Raji (cell line): ENCODE measurements around the gene CLIC1.

Experiments used
- POLR2A ChIP-seq: IDR thresholded peaks from 2 replicates; pipeline ENCODE4 v1.6.1; 2011; ENCODE audit warnings: low read depth, low read length, control low read depth; ENCODE audit not compliant: insufficient read depth

CLIC1 gene

DNA sequence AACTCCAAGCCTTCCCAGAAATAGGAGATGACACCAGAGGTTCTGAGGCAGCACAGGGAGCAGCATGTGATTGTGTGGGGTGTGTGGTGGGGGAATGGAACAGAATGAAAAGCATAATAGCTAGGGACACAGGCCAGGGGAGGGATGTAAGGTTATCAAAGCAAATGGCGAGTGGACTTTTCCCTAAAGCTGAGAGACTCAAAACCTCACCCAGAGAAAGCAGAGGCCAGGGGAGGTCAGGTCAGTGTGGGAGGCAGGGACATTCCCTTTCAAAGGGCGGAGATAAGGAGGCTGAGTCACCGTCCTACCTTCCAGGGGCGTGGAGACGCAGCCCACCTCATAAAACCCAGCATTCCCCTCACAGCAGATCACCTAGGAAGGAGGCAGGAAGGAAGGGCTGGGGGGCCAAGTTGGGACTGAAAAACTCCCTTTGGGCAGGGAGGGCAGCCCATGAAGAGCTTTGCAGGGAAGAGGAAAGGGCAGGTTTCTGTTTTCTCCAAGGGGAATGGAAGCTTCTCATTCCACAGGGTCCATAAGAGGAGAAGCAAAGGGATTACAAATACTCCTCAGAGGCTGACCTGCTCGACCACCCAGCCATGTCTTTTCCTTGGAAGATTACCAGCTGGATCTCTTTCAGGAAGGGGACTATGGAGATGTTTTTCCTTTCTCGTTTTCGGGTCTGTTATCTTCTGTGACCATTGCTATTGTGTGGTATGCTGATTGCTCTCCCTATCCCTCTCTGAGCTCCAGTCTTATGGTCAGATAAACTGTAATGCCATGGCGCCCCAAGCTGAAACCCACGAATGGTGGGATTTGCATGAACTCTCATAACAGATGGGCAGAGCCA lies 45.9 kb downstream of the CLIC1 start:
- no peak for TF ChIP-seq POLR2A

DNA sequence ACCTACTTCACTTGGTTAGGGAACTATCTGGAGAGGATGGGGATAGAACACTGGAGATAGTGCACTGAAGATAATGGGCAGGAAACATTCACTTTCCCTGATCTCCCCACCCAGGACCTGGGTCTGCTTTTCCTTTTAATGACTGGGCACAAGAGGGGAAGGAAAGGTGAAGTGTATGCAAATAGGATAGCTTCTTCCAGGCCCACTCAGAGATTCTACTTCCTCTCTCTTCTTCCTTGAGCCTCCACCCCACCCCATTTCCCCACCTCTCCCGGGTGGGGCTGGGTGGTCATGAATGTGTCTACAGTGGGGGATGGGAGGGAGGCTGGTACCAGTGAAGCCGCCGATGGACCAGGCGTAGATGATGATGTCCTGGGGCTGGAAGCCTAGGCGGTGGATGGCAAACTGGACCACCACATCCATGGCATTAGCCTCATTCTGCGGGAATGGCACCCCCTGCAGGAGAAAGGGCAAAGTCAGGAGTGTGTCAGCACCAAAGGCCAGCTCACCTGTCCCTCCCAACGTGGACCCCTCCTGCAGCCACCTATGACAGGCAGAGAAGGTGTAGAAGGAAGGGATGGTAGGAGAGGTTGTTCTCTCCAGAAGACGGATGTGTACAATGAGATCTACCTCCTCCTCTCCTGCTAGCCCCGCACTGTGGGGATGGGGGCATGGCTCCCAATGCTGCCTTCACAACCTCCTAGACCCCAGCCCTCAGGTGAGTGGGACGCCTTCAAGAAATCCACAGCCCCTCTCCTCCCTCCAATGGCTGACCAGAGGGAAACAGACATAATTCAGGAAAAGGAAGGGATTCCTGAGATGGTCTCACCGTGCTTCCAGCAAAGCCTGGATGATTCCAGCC lies 46.9 kb downstream of the CLIC1 start:
- TF ChIP-seq POLR2A: no peak

DNA sequence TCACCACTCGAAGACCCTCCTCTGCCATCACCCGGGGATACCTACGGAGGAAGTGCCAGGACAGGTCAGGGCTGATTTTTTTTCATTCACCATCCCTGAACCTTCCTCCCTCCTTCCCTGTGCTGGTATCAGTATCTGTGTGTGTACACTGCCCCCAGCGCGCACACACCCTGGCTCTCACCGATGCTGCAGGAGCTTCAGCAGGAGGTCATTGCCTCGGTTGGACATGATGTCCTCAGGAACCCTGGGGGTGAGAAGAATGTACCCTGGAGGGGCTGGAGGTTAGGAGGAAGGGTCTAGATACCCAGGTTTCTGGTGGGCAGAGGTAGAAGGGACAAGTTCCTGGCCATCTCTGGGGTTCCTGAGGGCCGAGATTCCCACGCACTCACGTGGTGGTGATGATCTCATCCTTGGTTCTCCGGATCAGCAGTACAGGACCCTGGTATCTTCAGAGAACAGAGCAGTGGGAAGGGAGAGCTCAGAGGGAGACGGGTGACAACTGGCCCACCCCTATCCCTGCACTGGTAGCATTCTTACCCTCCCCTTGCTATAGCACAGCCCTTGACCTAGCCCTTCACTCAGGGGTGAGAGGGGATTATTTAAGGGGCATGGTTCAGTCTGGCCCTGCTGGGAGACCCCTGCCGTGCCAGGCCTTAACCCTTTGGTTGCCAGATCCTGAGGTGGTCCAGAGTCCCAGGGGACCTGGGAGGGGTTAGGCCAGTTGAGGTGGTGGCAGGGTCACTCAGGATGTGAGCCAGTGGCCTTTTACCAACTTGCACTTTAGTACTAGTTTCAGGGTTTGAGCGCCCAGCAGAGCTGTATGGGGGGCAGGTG lies 48.3 kb downstream of the CLIC1 start:
- no peak for TF ChIP-seq POLR2A

DNA sequence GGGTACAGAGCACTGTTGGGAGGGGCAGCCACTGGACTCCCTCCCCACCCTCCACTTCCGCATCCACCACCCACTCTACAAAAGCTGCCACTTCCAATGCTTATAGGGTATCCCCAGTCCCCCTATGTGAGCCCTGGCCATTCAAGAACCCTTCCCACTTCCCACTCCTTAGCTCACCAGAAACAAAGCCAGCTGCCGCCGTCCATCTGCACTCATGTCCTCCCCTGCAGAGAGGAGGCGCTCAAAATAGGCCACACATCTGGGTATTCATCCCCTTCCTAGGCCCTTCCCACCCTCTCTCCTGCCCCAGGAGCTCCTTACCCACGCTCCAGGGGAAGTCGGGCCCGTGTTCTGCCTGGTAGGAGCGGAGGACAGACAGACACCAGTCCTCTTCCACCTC lies 49.0 kb downstream of the CLIC1 start:
- TF ChIP-seq POLR2A: no peak

DNA sequence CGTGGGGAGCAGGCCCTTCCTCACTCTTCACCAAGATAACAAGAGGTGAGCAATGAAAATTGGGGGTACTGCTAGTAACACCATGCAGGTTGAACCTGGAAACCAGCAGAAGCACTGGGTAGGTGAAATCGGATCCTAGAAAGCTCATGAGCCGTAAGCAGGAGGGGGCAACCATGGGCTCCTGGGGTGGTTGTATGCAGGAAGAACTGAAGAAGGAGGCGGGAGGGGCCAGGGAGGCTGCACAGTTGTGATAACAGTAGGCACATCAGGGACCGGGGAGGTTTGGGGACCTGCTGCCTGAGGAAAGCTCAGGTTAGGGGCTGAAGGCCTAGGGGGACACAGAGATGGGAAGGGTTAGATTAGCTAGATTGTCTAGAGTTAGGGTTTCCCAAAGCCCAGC lies 49.8 kb downstream of the CLIC1 start:
- TF ChIP-seq POLR2A: no peak

DNA sequence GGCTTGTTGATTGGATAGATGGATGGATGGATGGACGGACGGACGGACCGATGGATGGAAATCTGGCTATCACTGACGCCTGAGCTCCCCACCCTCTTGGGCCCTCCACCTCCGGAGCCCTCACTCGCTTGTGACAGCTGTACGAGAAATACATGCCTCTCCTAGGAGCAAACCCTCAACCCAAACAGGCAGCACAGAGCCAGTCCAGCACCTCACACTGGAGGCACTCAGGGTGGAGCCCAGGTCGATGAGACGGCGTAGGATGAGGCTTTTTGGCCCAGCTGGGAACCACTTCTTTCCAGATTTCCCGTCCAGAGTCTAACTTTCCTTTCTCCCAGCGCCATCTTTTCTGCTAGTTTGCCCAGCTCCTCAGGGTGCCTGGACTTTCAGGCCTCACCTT lies 52.7 kb downstream of the CLIC1 start:
- TF ChIP-seq POLR2A: no peak

DNA sequence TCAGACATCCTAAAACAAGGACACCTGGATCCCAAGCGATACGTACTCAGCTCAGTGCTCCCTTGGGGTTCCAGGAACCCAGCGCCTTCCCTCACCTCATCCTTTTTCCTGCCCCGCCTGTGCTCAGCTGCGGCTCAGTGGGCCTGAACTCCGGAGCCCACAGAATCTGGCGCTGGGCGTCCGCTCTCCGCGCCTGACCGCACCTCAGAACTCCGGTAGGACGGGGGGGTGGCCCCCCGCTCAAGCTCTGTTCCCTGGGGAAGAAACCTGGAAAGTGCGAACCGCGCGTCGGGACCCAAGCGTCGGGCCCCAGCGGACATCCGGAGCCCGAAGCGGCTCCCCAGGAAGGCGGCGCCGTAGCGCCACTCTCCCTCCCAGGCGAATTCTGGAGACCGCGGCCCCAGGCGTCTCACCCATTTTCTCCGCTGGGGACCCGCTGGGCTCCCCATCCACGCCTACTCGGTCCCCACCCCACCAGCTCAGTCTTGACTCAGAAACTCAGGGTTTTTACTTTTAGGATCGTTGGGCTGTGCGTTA lies 55.1 kb downstream of the CLIC1 start:
- no peak for TF ChIP-seq POLR2A
